HL-60 (cell line): ENCODE results near the gene ZDHHC12.

ENCODE experiments used
- DNase-seq, 2 experiments: peaks; one replicate each; pipeline ENCODE4 v3.0.0-alpha.2; 2010 to 2020; ENCODE audit warnings: low read depth in 1 of 2, low spot score in 1 of 2
- H3K27ac ChIP-seq: fragments of 250-450 bp; sonication (Bioruptor Pico); replicated peaks from 2 replicates; pipeline ENCODE4 v1.5.1; 2020; ENCODE audit warnings: mild to moderate bottlenecking, moderate library complexity
- H3K27me3 ChIP-seq: fragments of 250-450 bp; sonication (Bioruptor Pico); 2 replicates; pipeline ENCODE4 v1.5.1; 2021; ENCODE audit warnings: mild to moderate bottlenecking, moderate library complexity; ENCODE audit not compliant: insufficient read depth, poor library complexity, severe bottlenecking
- H3K4me3 ChIP-seq: replicated peaks from 2 replicates; pipeline ENCODE4 v1.5.1; 2011; ENCODE audit warnings: mild to moderate bottlenecking, control low read depth, low read length; ENCODE audit not compliant: insufficient read depth
- CTCF ChIP-seq: IDR thresholded peaks from one replicate; pipeline ENCODE4 v1.5.1; 2011; ENCODE audit warnings: low read length, control low read depth, inconsistent platforms; ENCODE audit not compliant: insufficient read depth
- GABPA ChIP-seq: IDR thresholded peaks from 2 replicates; pipeline ENCODE4 v1.6.1; 2012; ENCODE audit warnings: low read depth
- POLR2AphosphoS5 ChIP-seq: IDR thresholded peaks from 2 replicates; pipeline ENCODE4 v1.6.1; 2012; ENCODE audit warnings: low read depth
- SPI1 ChIP-seq: IDR thresholded peaks from 2 replicates; pipeline ENCODE4 v1.6.1; 2012; ENCODE audit warnings: low read depth, mild to moderate bottlenecking, borderline replicate concordance
- TF ChIP-seq, protein P1 (sequence below): IDR thresholded peaks from 2 replicates; pipeline ENCODE4 v1.6.1; 2012; ENCODE audit warnings: low read depth; ENCODE audit not compliant: insufficient replicate concordance

ZDHHC12 gene

DNA sequence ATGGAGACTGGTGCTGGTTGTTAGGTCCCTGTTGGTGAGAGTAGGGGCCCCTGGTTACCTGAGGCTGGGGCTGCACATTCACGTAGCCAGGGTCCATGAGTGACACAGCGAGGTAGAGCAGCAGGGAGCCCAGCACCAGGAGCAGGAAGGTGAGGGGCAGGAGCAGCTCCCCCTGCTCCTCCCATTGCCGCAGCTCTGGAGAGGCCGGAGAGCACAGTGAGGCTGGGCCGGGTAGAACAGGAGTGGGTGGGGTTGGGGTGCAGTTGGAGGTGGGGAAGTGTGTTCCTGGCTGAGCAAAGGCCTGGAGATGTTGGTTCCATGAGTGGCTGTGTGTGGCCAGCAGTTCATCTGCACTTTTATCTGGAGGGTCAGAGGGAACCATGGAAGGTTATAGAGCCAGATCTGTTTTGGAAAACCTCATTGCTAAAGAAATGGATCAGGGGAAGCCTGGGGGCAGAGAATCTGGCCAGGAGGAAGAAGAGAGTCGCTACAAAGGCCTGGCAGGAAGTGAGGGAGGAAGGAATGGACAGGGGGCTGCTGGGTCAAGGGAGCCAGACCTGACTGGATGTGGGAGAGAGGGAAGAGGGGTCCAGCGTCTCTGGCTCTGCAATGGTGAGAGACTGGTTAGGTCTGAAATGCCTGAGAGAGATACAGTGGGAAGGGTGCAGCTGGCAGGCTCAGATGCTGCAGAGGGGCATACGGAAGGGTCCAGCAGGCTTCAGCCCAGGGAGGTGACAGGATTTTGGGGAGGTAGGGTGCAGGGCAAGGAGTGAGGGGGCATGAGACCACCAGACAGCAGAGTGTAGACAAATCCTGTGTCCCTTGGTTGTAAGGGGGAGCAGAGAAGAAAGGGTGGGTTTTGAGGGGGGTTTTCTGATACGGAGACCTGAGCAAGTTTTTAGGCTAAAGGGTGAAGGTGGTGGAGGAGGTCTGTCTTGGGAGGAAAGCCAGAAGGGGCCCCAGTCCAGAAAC lies 1.3 kb downstream of the ZDHHC12 start:
- Histone ChIP-seq H3K4me3 (peak overlapping the region; percentile 63), H3K27ac (peak overlapping the region; percentile 1; the same call in 1 of the 2 replicates)

GRCh38 chr9:128721487-128722010 lies 2.4 kb downstream of the ZDHHC12 start:
- H3K27me3 ChIP-seq = no peaks in the 10 kb centered on the region
- no peak overlapping the region for H3K4me3 ChIP-seq
- no peak overlapping the region for H3K27ac ChIP-seq
- DNase-seq = no peak
- TF ChIP-seq CTCF (no peak), GABPA (no peak), POLR2AphosphoS5 (no peak), SPI1 (no peak)
- TF ChIP-seq, protein P1, sequence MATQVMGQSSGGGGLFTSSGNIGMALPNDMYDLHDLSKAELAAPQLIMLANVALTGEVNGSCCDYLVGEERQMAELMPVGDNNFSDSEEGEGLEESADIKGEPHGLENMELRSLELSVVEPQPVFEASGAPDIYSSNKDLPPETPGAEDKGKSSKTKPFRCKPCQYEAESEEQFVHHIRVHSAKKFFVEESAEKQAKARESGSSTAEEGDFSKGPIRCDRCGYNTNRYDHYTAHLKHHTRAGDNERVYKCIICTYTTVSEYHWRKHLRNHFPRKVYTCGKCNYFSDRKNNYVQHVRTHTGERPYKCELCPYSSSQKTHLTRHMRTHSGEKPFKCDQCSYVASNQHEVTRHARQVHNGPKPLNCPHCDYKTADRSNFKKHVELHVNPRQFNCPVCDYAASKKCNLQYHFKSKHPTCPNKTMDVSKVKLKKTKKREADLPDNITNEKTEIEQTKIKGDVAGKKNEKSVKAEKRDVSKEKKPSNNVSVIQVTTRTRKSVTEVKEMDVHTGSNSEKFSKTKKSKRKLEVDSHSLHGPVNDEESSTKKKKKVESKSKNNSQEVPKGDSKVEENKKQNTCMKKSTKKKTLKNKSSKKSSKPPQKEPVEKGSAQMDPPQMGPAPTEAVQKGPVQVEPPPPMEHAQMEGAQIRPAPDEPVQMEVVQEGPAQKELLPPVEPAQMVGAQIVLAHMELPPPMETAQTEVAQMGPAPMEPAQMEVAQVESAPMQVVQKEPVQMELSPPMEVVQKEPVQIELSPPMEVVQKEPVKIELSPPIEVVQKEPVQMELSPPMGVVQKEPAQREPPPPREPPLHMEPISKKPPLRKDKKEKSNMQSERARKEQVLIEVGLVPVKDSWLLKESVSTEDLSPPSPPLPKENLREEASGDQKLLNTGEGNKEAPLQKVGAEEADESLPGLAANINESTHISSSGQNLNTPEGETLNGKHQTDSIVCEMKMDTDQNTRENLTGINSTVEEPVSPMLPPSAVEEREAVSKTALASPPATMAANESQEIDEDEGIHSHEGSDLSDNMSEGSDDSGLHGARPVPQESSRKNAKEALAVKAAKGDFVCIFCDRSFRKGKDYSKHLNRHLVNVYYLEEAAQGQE = no peak

More for the DNA sequence above, 1.3 kb downstream of the ZDHHC12 start:
- no peaks in the 10 kb centered on the region for H3K27me3 ChIP-seq
- TF ChIP-seq SPI1 (no peak), GABPA (no peak), CTCF (no peak), POLR2AphosphoS5 (no peak)
- TF ChIP-seq, protein P1 = no peak
- DNase-seq = no peak

GRCh38 chr9:128720841-128721486 lies 3.0 kb downstream of the ZDHHC12 start:
- no peak for TF ChIP-seq SPI1
- no peak for TF ChIP-seq POLR2AphosphoS5
- TF ChIP-seq GABPA = no peak
- TF ChIP-seq, protein P1 = no peak
- TF ChIP-seq CTCF = no peak
- Histone ChIP-seq H3K4me3 (no peak overlapping the region), H3K27ac (no peak overlapping the region), H3K27me3 (no peaks in the 10 kb centered on the region)
- no peak for DNase-seq
